H1 (cell line): ENCODE data around the gene DOK6. TPM values are rescaled to one million over a fixed set of nuclear protein-coding genes. Genes with fewer than 3 reads are reported as not detected.
"Not testable (repeated sequence)": the region's sequence is repeated elsewhere in the genome, so short reads cannot be mapped to it uniquely, and the experiment has no call there.

Experiments
- CTCF ChIA-PET: fragments of 300-600 bp; sonication (Branson Sonifier 250); formaldehyde crosslinking; loops from one replicate; lab custom pipeline; 2021; ENCODE audit not compliant: partially characterized antibody; lab: Charles Lee
- POLR2A ChIA-PET: fragments of 300-600 bp; sonication (Branson Sonifier 250); formaldehyde crosslinking; loops from one replicate; lab custom pipeline; 2021; ENCODE audit warnings: inconsistent platforms; ENCODE audit not compliant: partially characterized antibody; lab: Charles Lee
- DNase-seq, 2 experiments: peaks; one replicate each; pipeline versions ENCODE4 v3.0.0 to v3.0.0-alpha.2; 2010 to 2022; ENCODE audit warnings: low spot score in 2 of 2, low read depth in 1 of 2, mixed read lengths in 1 of 2
- FAIRE-seq: peaks from 2 replicates; lab custom pipeline; 2011; peaks lifted over from hg19 to GRCh38; lab: Jason Lieb, UNC
- H2AFZ ChIP-seq: 2 replicates; pipeline ENCODE4 v1.8.1; 2012; ENCODE audit warnings: low read length, inconsistent platforms
- H2AK5ac ChIP-seq: 2 replicates; pipeline ENCODE4 v1.6.1; 2013; ENCODE audit warnings: low read depth, low read length
- H2BK120ac ChIP-seq: replicated peaks from 2 replicates; pipeline ENCODE3; 2013; ENCODE audit warnings: low read depth, low read length, inconsistent platforms
- H2BK12ac ChIP-seq: 2 replicates; pipeline ENCODE4 v1.6.1; 2013; ENCODE audit warnings: low read depth, low read length
- H2BK15ac ChIP-seq: 2 replicates; pipeline ENCODE4 v1.6.1; 2013; ENCODE audit warnings: low read length
- H2BK20ac ChIP-seq: 2 replicates; pipeline ENCODE4 v1.6.1; 2013; ENCODE audit warnings: low read length
- H2BK5ac ChIP-seq: 2 replicates; pipeline ENCODE4 v1.6.1; 2013; ENCODE audit warnings: low read depth, low read length
- H3K14ac ChIP-seq: 2 replicates; pipeline ENCODE4 v1.6.1; 2013; ENCODE audit warnings: inconsistent platforms; ENCODE audit not compliant: insufficient read length
- H3K18ac ChIP-seq: 2 replicates; pipeline ENCODE4 v1.6.1; 2013; ENCODE audit warnings: low read length; ENCODE audit errors: extremely low read depth
- H3K23ac ChIP-seq: 2 replicates; pipeline ENCODE4 v1.6.1; 2013; ENCODE audit warnings: inconsistent platforms; ENCODE audit not compliant: insufficient read length
- H3K23me2 ChIP-seq: 2 replicates; pipeline ENCODE4 v1.6.1; 2013; ENCODE audit warnings: low read depth, low read length
- H3K27ac ChIP-seq: 2 replicates; pipeline ENCODE4 v1.6.1; 2011; ENCODE audit warnings: low read depth, low read length, inconsistent platforms
- H3K27me3 ChIP-seq, 4 experiments: replicated peaks in 1 of 4; 1 replicate in 1 of 4; 2 replicates in 3 of 4; pipeline versions ENCODE4 v1.6.1 to v1.8.1; 2011 to 2013; ENCODE audit warnings: low read length in 3 of 4, mild to moderate bottlenecking in 3 of 4, inconsistent platforms in 2 of 4, mixed read lengths in 2 of 4, moderate library complexity in 1 of 4; ENCODE audit not compliant: control insufficient read depth in 3 of 4, insufficient read depth in 3 of 4; ENCODE audit errors: extremely low read depth in 1 of 4
- H3K36me3 ChIP-seq, 4 experiments: 2 replicates each; pipeline versions ENCODE4 v1.6.1 to v1.8.1; 2011 to 2013; ENCODE audit warnings: mild to moderate bottlenecking in 4 of 4, low read length in 3 of 4, moderate library complexity in 2 of 4, control low read depth in 1 of 4, inconsistent platforms in 1 of 4; ENCODE audit not compliant: insufficient read depth in 4 of 4, control insufficient read depth in 2 of 4
- H3K4ac ChIP-seq: replicated peaks from 2 replicates; pipeline ENCODE3; 2013; ENCODE audit warnings: low read length, low read depth, mixed read lengths, inconsistent platforms; ENCODE audit not compliant: insufficient read length
- H3K4me1 ChIP-seq, 4 experiments: replicated peaks in 1 of 4; 1 replicate in 1 of 4; 2 replicates in 3 of 4; pipeline versions ENCODE4 v1.6.1 to v1.8.1; 2011 to 2013; ENCODE audit warnings: low read length in 3 of 4, inconsistent platforms in 2 of 4, mixed read lengths in 1 of 4; ENCODE audit not compliant: insufficient read depth in 4 of 4, control insufficient read depth in 3 of 4
- H3K4me2 ChIP-seq, 2 experiments: 2 replicates each; pipeline versions ENCODE4 v1.6.1 to v1.8.1; 2011 to 2013; ENCODE audit warnings: low read depth in 2 of 2, low read length in 2 of 2, control low read depth in 1 of 2, inconsistent platforms in 1 of 2, mild to moderate bottlenecking in 1 of 2; ENCODE audit not compliant: insufficient read depth in 1 of 2
- H3K4me3 ChIP-seq, 4 experiments: fragments of 200-600, 300-600 bp in 1 of 4; sonication (generic), shearing (Covaris generic), sonication (Bioruptor Twin) in 1 of 4; 2 replicates each; pipeline versions ENCODE4 v1.5.1 to v1.8.1; 2011 to 2016; ENCODE audit warnings: low read length in 4 of 4, low read depth in 3 of 4, control low read depth in 2 of 4, inconsistent platforms in 2 of 4, mild to moderate bottlenecking in 2 of 4, mixed read lengths in 1 of 4, moderate library complexity in 1 of 4; ENCODE audit not compliant: insufficient read depth in 2 of 4; ENCODE audit errors: extremely low read depth in 1 of 4
- H3K56ac ChIP-seq: replicated peaks from 2 replicates; pipeline ENCODE3; 2013; ENCODE audit warnings: low read depth, mild to moderate bottlenecking, mixed read lengths, low read length, inconsistent platforms; ENCODE audit not compliant: insufficient read length
- H3K79me1 ChIP-seq: 2 replicates; pipeline ENCODE4 v1.6.1; 2013; ENCODE audit warnings: low read depth, low read length, control low read depth
- H3K79me2 ChIP-seq, 2 experiments: 2 replicates each; pipeline versions ENCODE4 v1.6.1 to v1.8.1; 2012 to 2013; ENCODE audit warnings: low read length in 2 of 2, mild to moderate bottlenecking in 2 of 2, inconsistent platforms in 1 of 2; ENCODE audit not compliant: insufficient read depth in 2 of 2, control insufficient read depth in 1 of 2
- H3K9ac ChIP-seq, 4 experiments: replicated peaks in 1 of 4; 1 replicate in 1 of 4; 2 replicates in 3 of 4; pipeline versions ENCODE4 v1.6.1 to v1.8.1; 2011 to 2013; ENCODE audit warnings: low read depth in 3 of 4, low read length in 3 of 4, control low read depth in 2 of 4, mild to moderate bottlenecking in 2 of 4, moderate library complexity in 2 of 4, inconsistent platforms in 1 of 4; ENCODE audit errors: extremely low read depth in 1 of 4
- H3K9me3 ChIP-seq, 2 experiments: 2 replicates each; pipeline versions ENCODE4 v1.6.1 to v1.8.1; 2012 to 2013; ENCODE audit warnings: mild to moderate bottlenecking in 2 of 2, moderate library complexity in 2 of 2, control low read depth in 1 of 2, inconsistent platforms in 1 of 2, low read depth in 1 of 2, low read length in 1 of 2, mixed read lengths in 1 of 2; ENCODE audit not compliant: insufficient read depth in 2 of 2
- H4K20me1 ChIP-seq, 2 experiments: replicated peaks in 1 of 2; 2 replicates each; pipeline versions ENCODE3 to v1.8.1; 2011 to 2013; ENCODE audit warnings: inconsistent platforms in 2 of 2, low read length in 2 of 2, mild to moderate bottlenecking in 1 of 2; ENCODE audit not compliant: insufficient read depth in 2 of 2, control insufficient read depth in 1 of 2
- H4K5ac ChIP-seq: 2 replicates; pipeline ENCODE4 v1.6.1; 2013; ENCODE audit warnings: low read length, low read depth, mixed read lengths, inconsistent platforms; ENCODE audit not compliant: insufficient read length
- H4K8ac ChIP-seq: 2 replicates; pipeline ENCODE4 v1.8.0; 2013; ENCODE audit warnings: mild to moderate bottlenecking, moderate library complexity, low read length, inconsistent platforms; ENCODE audit not compliant: insufficient read depth; ENCODE audit errors: extremely low read depth
- H4K91ac ChIP-seq: replicated peaks from 2 replicates; pipeline ENCODE3; 2013; ENCODE audit warnings: low read length, mixed read lengths, inconsistent platforms; ENCODE audit not compliant: insufficient read length
- CBX8 ChIP-seq: fragments of 300-800, 300-1000 bp; sonication (generic); IDR thresholded peaks from 2 replicates; pipeline ENCODE4 v1.7.1; 2016; ENCODE audit warnings: low read depth, low read length, borderline replicate concordance
- POLR2A ChIP-seq, 2 experiments: IDR thresholded peaks; 1 replicate in 1 of 2; 2 replicates in 1 of 2; pipeline ENCODE4 v1.6.1; 2011; ENCODE audit warnings: low read depth in 2 of 2, low read length in 2 of 2, mild to moderate bottlenecking in 2 of 2; ENCODE audit errors: control extremely low read depth in 1 of 2
- SP4 ChIP-seq: IDR thresholded peaks from 2 replicates; pipeline ENCODE4 v1.6.1; 2012; ENCODE audit warnings: low read length, inconsistent platforms
- WGBS, 2 experiments: shearing (Covaris generic) in 1 of 2; methylation state at CpG; one replicate each; pipeline versions ENCODE4 v1.1.6 to v1.1.7; 2013 to 2015; ENCODE audit warnings: low lambda C conversion rate in 2 of 2, mixed read lengths in 2 of 2, inconsistent platforms in 1 of 2, low coverage in 1 of 2, missing lambda C conversion rate in 1 of 2; ENCODE audit not compliant: insufficient replicate concordance in 2 of 2, insufficient coverage in 1 of 2, insufficient read length in 1 of 2; ENCODE audit errors: extremely low coverage in 1 of 2, missing lambda C conversion rate in 1 of 2; 5-methylcytosine and 5-hydroxymethylcytosine counted together
- polyA plus RNA-seq, 7 experiments: library from polyadenylated mRNA; depleted of rRNA in 3 of 7; stranded (reverse) in 5 of 7; unstranded in 2 of 7; fragments of >200 nt in 5 of 7; fragments of 200-250 nt in 2 of 7; gene quantifications; 1 replicate in 5 of 7; 2 replicates in 1 of 7; 4 replicates in 1 of 7; pipeline versions ENCODE4 v1.2.1 to v1.2.3, GENCODE V29; 2011 to 2013; ENCODE audit warnings: missing spikeins in 2 of 7, mixed read lengths in 2 of 7
- total RNA-seq: library from RNA; stranded (reverse); fragmentation: NEBNext Ultra II Directional; extraction: Animal tissue kit (Norgen Biotek cat#: 25700); gene quantifications from 2 replicates; pipeline ENCODE4 v1.2.1, GENCODE V29; 2021
- TF ChIP-seq, protein P1 (sequence below), 3 experiments: IDR thresholded peaks; 1 replicate in 2 of 3; 2 replicates in 1 of 3; pipeline versions ENCODE4 v1.5.1 to v1.6.1; 2011; ENCODE audit warnings: low read length in 3 of 3, mild to moderate bottlenecking in 3 of 3, inconsistent platforms in 2 of 3, low read depth in 1 of 3, moderate library complexity in 1 of 3; ENCODE audit not compliant: insufficient read depth in 1 of 3; ENCODE audit errors: control extremely low read depth in 1 of 3
- TF ChIP-seq, protein P2 (sequence below): IDR thresholded peaks from 2 replicates; pipeline ENCODE4 v1.6.1; 2011; ENCODE audit warnings: low read depth, mild to moderate bottlenecking, low read length; ENCODE audit not compliant: insufficient read depth

DOK6 gene
- total and polyA plus RNA-seq, 2 of the 8 experiments (the other 6 are each of a cell fraction or from before 2014, with no cell fraction given): 0.33 to 0.50 TPM

DNA sequence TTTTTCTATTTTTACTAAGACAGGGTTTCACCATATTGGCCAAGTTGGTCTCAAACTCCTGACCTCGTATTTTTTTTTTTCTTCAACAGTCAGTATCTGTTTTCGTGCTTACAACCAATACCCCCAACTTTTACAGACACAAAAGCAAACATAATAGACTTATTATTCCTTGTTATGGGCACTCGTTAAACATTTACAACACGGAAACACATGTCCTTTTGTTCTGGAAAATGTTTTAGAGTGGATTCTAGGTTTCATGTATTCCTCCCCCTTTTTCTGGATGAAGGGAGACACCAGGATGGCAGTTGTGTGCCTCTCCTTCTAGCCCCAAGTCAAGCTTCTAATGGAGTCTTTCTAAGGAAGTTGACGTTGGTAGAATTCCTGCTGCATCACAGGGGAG lies 458.2 kb downstream of the DOK6 start (continued):
- TF ChIP-seq, protein P1, sequence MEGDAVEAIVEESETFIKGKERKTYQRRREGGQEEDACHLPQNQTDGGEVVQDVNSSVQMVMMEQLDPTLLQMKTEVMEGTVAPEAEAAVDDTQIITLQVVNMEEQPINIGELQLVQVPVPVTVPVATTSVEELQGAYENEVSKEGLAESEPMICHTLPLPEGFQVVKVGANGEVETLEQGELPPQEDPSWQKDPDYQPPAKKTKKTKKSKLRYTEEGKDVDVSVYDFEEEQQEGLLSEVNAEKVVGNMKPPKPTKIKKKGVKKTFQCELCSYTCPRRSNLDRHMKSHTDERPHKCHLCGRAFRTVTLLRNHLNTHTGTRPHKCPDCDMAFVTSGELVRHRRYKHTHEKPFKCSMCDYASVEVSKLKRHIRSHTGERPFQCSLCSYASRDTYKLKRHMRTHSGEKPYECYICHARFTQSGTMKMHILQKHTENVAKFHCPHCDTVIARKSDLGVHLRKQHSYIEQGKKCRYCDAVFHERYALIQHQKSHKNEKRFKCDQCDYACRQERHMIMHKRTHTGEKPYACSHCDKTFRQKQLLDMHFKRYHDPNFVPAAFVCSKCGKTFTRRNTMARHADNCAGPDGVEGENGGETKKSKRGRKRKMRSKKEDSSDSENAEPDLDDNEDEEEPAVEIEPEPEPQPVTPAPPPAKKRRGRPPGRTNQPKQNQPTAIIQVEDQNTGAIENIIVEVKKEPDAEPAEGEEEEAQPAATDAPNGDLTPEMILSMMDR (IDR thresholded peaks at IDR 0.05; ENCODE audit: control extremely low read depth in 1 of 3, insufficient read depth in 1 of 3, low read depth in 1 of 3, low read length in 3 of 3): no peak
- TF ChIP-seq POLR2A (IDR thresholded peaks at IDR 0.05; ENCODE audit: control extremely low read depth in 1 of 2, low read depth in 2 of 2, low read length in 2 of 2) (no peak), CBX8 (no peak), SP4 (no peak)
- TF ChIP-seq, protein P2, sequence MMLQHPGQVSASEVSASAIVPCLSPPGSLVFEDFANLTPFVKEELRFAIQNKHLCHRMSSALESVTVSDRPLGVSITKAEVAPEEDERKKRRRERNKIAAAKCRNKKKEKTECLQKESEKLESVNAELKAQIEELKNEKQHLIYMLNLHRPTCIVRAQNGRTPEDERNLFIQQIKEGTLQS: no peak
- TF ChIP-seq, all 59 proteins: peak for 0

DNA sequence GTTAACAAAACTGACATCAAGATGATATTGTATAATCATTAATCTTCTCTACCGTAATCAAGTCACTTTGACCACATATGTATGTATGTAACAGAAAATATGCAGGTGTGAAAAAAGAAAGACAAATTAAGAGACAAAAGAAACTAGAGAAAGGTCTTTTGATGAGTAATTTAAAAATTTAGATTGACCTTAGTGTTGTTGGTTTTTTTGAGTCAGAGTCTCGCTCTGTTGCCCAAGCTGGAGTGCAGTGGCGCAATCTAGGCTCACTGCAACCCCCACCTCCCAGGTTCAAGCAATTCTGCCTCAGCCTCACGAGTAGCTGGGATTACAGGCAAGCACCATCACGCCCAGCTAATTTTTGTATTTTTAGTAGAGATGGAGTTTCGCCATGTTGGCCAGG lies 464.1 kb downstream of the DOK6 start:
- H3K4ac ChIP-seq, H2BK20ac ChIP-seq, H3K9ac ChIP-seq, H3K23me2 ChIP-seq, H3K27ac ChIP-seq, H3K36me3 ChIP-seq, H2BK15ac ChIP-seq, H2AK5ac ChIP-seq, H3K4me1 ChIP-seq, POLR2A ChIA-PET, H3K23ac ChIP-seq, H3K14ac ChIP-seq, H3K56ac ChIP-seq, H3K18ac ChIP-seq, H3K9me3 ChIP-seq, H3K79me2 ChIP-seq, H3K79me1 ChIP-seq, FAIRE-seq, H3K4me2 ChIP-seq, H2BK5ac ChIP-seq, H3K27me3 ChIP-seq, H2BK120ac ChIP-seq, H4K5ac ChIP-seq, DNase-seq, H2BK12ac ChIP-seq, H4K20me1 ChIP-seq, H3K4me3 ChIP-seq, H4K8ac ChIP-seq, H4K91ac ChIP-seq, H2AFZ ChIP-seq: not testable (repeated sequence)
- CTCF ChIA-PET: interaction anchor here (1.5 kb wide), 1 partner anchor 22 kb away, joined by 5 read pairs; no protein-coding TSS in a partner anchor
- 90% methylated on average over 6 of the region's 6 CpGs; no CpG with 5 or more reads in 1 of the 2 experiments for WGBS, 2 experiments
